ENCODE results near the gene CREBRF.

- TF ChIP-seq CTCF (IDR thresholded peaks at IDR 0.05; ENCODE audit: low read length) (no peak), EZH2 (optimal IDR thresholded peaks at IDR 0.05; ENCODE audit: low read depth, low read length) (no peak), EZH2phosphoT487 (IDR thresholded peaks at IDR 0.05; ENCODE audit: low read length) (no peak)
Observed at GRCh38 chr5:173028811-173029327, 27.3 kb upstream of the CREBRF start.

Measured in MM.1S (cell line).